GM21825 (cell line): ENCODE data around the gene CASP8.

Experiments used
- ATAC-seq: cut with Tn5 transposase; IDR thresholded peaks from one replicate; pipeline ENCODE4 v1.9.1; 2021; ENCODE audit warnings: mild to moderate bottlenecking, moderate library complexity; ENCODE audit not compliant: unreplicated experiment

CASP8 gene

GRCh38 chr2:201322772-201323171 is 62.4 kb downstream of the CASP8 start:
- no peak for ATAC-seq

- ATAC-seq = no peak
Measured at GRCh38 chr2:201327678-201328077, 67.3 kb downstream of the CASP8 start.

- no peak for ATAC-seq
Measured at GRCh38 chr2:201329409-201329808, 69.1 kb downstream of the CASP8 start.
